BLaER1 treated with 17β-estradiol and CSF1 and Interleukin-3, amounts not matched to agents 10 nM and 100 nM (cell line): Measurements from ENCODE around the gene C11orf97.

Experiments
- H3K27ac ChIP-seq, 11 experiments: shearing (Covaris generic); formaldehyde crosslinking; 2 replicates each; pipeline ENCODE4 v1.8.1; 2022
- H3K27me3 ChIP-seq, 11 experiments: shearing (Covaris generic); formaldehyde crosslinking; 2 replicates each; pipeline ENCODE4 v1.8.1; 2022
- H3K36me3 ChIP-seq, 11 experiments: shearing (Covaris generic); formaldehyde crosslinking; 2 replicates each; pipeline ENCODE4 v1.8.1; 2022
- H3K4me1 ChIP-seq, 10 experiments: shearing (Covaris generic); formaldehyde crosslinking; 2 replicates each; pipeline ENCODE4 v1.8.1; 2022
- H3K4me2 ChIP-seq, 11 experiments: shearing (Covaris generic); formaldehyde crosslinking; 2 replicates each; pipeline ENCODE4 v1.8.1; 2022
- H3K4me3 ChIP-seq, 10 experiments: shearing (Covaris generic); formaldehyde crosslinking; 2 replicates each; pipeline ENCODE4 v1.8.1; 2022
- H3K9ac ChIP-seq, 11 experiments: shearing (Covaris generic); formaldehyde crosslinking; 2 replicates each; pipeline ENCODE4 v1.8.1; 2022
- H3K9me3 ChIP-seq, 11 experiments: shearing (Covaris generic); formaldehyde crosslinking; replicated peaks in 1 of 11; 2 replicates each; pipeline ENCODE4 v1.8.1; 2022
- H4K20me1 ChIP-seq, 11 experiments: shearing (Covaris generic); formaldehyde crosslinking; 2 replicates each; pipeline ENCODE4 v1.8.1; 2022
- Cebpa-rat ChIP-seq, 11 experiments: shearing (Covaris generic); IDR thresholded peaks; 2 replicates each; pipeline ENCODE4 v1.8.1; 2022

The C11orf97 gene

GRCh38 chr11:94574193-94574961 is 62.1 kb downstream of the C11orf97 start:
- Histone ChIP-seq H3K4me2 (peak overlapping the region in 7 of 11 experiments; percentile 11 to 67 (median 36); a peak in 12 of 22 replicates), H3K27me3 (no peaks in the 10 kb centered on the region), H3K4me3 (no peak overlapping the region), H3K36me3 (no peaks in the 10 kb centered on the region), H3K9me3 (peaks cover 0 to 33% (median 4%) of the 10 kb centered on the region in 11 experiments; a peak in 11 of 22 replicates), H3K27ac (peak overlapping the region in 6 of 11 experiments; percentile 11 to 74 (median 61); a peak in 11 of 22 replicates), H4K20me1 (no peaks in the 10 kb centered on the region), H3K4me1 (peaks cover 0 to 53% (median 24%) of the 10 kb centered on the region in 10 experiments; a peak in 17 of 20 replicates), H3K9ac (peak overlapping the region in 5 of 11 experiments; percentile 6 to 48 (median 28); a peak in 4 of 22 replicates)
- peak in 2 of 11 experiments; percentile 34 to 57; a peak in 2 of 22 replicates for TF ChIP-seq Cebpa-rat (IDR thresholded peaks at IDR 0.05)

GRCh38 chr11:94576306-94576705 is 64.0 kb downstream of the C11orf97 start:
- no peak overlapping the region for H3K9ac ChIP-seq

GRCh38 chr11:94577841-94578240 is 65.6 kb downstream of the C11orf97 start:
- H3K27ac ChIP-seq: no peak overlapping the region; a peak in 1 of 22 replicates
- no peaks in the 10 kb centered on the region for H3K36me3 ChIP-seq
- H4K20me1 ChIP-seq: no peaks in the 10 kb centered on the region
- no peak overlapping the region for H3K9ac ChIP-seq
- no peaks in the 10 kb centered on the region for H3K27me3 ChIP-seq
- peak overlapping the region in 8 of 11 experiments; percentile 11 to 79 (median 68); a peak in 14 of 22 replicates for H3K4me2 ChIP-seq
- H3K4me3 ChIP-seq: no peak overlapping the region
- no peak for TF ChIP-seq Cebpa-rat (IDR thresholded peaks at IDR 0.05)
- H3K9me3 ChIP-seq: peaks cover 0 to 13% (median 0%) of the 10 kb centered on the region in 11 experiments; a peak in 3 of 22 replicates
- H3K4me1 ChIP-seq: peaks cover 0 to 80% (median 41%) of the 10 kb centered on the region in 10 experiments; a peak in 17 of 20 replicates

More at GRCh38 chr11:94576306-94576705, 64.0 kb downstream of the C11orf97 start:
- no peaks in the 10 kb centered on the region for H3K27me3 ChIP-seq
- peaks cover 0 to 64% (median 28%) of the 10 kb centered on the region in 10 experiments; a peak in 17 of 20 replicates for H3K4me1 ChIP-seq
- H3K27ac ChIP-seq: peak overlapping the region in 3 of 11 experiments; percentile 41 to 74 (median 63); a peak in 2 of 22 replicates
- peak overlapping the region in 4 of 11 experiments; percentile 3 to 29 (median 8); a peak in 4 of 22 replicates for H3K4me2 ChIP-seq
- peaks cover 0 to 25% (median 4%) of the 10 kb centered on the region in 11 experiments; a peak in 9 of 22 replicates for H3K9me3 ChIP-seq
- H3K4me3 ChIP-seq: no peak overlapping the region
- no peaks in the 10 kb centered on the region for H3K36me3 ChIP-seq
- H4K20me1 ChIP-seq: no peaks in the 10 kb centered on the region
- no peak for TF ChIP-seq Cebpa-rat (IDR thresholded peaks at IDR 0.05)
